Tibial nerve (tissue), 4 donors: ENCODE measurements around the gene ASIC3. TPM values are rescaled to one million over a fixed set of nuclear protein-coding genes. Genes with fewer than 3 reads are reported as not detected.
A peak's percentile ranks its signal among the peaks of the same experiment; 100 is the strongest.

Experiments used
- DNase-seq, 2 donors: peaks; one replicate each; pipeline ENCODE4 v3.0.0-alpha.2; 2019; ENCODE audit warnings: low spot score in 2 of 2
- H3K27ac ChIP-seq, 4 donors: fragments of 200-600 bp; sonication (generic) in 3 of 4; one replicate each; pipeline ENCODE4 v1.5.1; 2017 to 2019; ENCODE audit warnings: mild to moderate bottlenecking in 1 of 4
- H3K27me3 ChIP-seq, 2 donors: fragments of 200-600 bp; sonication (generic) in 1 of 2; one replicate each; pipeline versions ENCODE4 v1.5.1 to v1.6.0; 2017 to 2019
- H3K36me3 ChIP-seq, 3 donors: fragments of 200-600 bp; sonication (generic); one replicate each; pipeline ENCODE4 v1.5.1; 2018 to 2019
- H3K4me1 ChIP-seq, 4 donors: fragments of 200-600 bp; sonication (generic) in 3 of 4; one replicate each; pipeline ENCODE4 v1.5.1; 2017 to 2019
- H3K4me3 ChIP-seq, 4 donors: fragments of 200-600 bp; sonication (generic) in 3 of 4; one replicate each; pipeline ENCODE4 v1.5.1; 2017 to 2019; ENCODE audit warnings: mild to moderate bottlenecking in 1 of 4, moderate library complexity in 1 of 4
- H3K9me3 ChIP-seq, 4 donors: fragments of 200-600 bp; sonication (generic) in 3 of 4; one replicate each; pipeline ENCODE4 v1.5.1; 2017 to 2019
- EP300 ChIP-seq, 2 donors: sonication (generic); formaldehyde crosslinking; IDR thresholded peaks; one replicate each; pipeline ENCODE4 v1.6.1; 2017; ENCODE audit warnings: antibody characterized with exemption in 2 of 2, mild to moderate bottlenecking in 1 of 2
- POLR2A ChIP-seq, 2 donors: fragments of 450-650 bp; IDR thresholded peaks; one replicate each; pipeline ENCODE4 v1.6.1; 2017; ENCODE audit warnings: antibody characterized with exemption in 2 of 2, mild to moderate bottlenecking in 2 of 2, moderate library complexity in 2 of 2
- WGBS, 2 donors: methylation state at CpG; one replicate each; pipeline ENCODE4 v1.1.5; 2018; 5-methylcytosine and 5-hydroxymethylcytosine counted together
- total RNA-seq, 4 donors: library from RNA; depleted of rRNA; stranded (reverse); fragments of >200 nt; gene quantifications; one replicate each; pipeline ENCODE4 v1.1.0, GENCODE V29; 2016
- TF ChIP-seq, protein P1 (sequence below), 5 experiments: fragments of 200-600 bp in 3 of 5; fragments of 450-650 bp in 2 of 5; sonication (generic) in 3 of 5; IDR thresholded peaks; one replicate each; pipeline ENCODE4 v1.5.1; 2016 to 2019; ENCODE audit warnings: antibody characterized with exemption in 5 of 5, mild to moderate bottlenecking in 3 of 5, moderate library complexity in 2 of 5

Gene ASIC3
- total RNA-seq, 4 donors from 2014 or later = 1.7 to 6.0 (median 4.0) TPM

DNA sequence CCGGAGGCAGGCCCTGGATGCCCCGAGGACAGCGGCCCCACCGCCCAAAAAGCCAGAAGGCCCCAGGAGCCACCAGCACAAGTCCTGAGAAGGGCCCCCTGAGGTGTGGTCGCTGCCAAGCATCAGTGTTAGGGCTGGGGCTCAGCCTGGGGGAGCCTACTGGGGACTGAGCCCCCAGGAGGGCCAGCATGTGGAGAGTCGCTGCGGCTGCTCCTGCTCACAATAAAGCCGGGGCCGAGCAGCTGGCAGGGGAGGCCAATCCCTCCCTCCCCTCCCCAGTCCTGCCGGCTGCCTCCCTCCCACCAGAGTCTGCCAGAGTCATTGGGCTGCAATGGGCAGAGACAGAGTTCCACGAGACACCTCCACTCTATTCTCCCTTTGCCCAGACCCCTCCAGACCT, 3.1 kb upstream of the ASIC3 start:
- no peak overlapping the region for H3K4me3 ChIP-seq
- peaks cover 0 to 57% (median 0%) of the 10 kb centered on the region in 3 donors for H3K36me3 ChIP-seq
- no peaks in the 10 kb centered on the region for H3K9me3 ChIP-seq
- no peak overlapping the region for H3K27ac ChIP-seq
- peaks cover 0 to 16% (median 9%) of the 10 kb centered on the region in 4 donors for H3K4me1 ChIP-seq
- WGBS, 2 donors = 58 to 60% methylated on average over 3 to 7 of the region's 11 CpGs
- no peaks in the 10 kb centered on the region for H3K27me3 ChIP-seq
- TF ChIP-seq, protein P1, sequence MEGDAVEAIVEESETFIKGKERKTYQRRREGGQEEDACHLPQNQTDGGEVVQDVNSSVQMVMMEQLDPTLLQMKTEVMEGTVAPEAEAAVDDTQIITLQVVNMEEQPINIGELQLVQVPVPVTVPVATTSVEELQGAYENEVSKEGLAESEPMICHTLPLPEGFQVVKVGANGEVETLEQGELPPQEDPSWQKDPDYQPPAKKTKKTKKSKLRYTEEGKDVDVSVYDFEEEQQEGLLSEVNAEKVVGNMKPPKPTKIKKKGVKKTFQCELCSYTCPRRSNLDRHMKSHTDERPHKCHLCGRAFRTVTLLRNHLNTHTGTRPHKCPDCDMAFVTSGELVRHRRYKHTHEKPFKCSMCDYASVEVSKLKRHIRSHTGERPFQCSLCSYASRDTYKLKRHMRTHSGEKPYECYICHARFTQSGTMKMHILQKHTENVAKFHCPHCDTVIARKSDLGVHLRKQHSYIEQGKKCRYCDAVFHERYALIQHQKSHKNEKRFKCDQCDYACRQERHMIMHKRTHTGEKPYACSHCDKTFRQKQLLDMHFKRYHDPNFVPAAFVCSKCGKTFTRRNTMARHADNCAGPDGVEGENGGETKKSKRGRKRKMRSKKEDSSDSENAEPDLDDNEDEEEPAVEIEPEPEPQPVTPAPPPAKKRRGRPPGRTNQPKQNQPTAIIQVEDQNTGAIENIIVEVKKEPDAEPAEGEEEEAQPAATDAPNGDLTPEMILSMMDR (IDR thresholded peaks at IDR 0.05) = no peak
- TF ChIP-seq EP300 (IDR thresholded peaks at IDR 0.05) (no peak), POLR2A (IDR thresholded peaks at IDR 0.05) (no peak)
- no peak for DNase-seq

- Histone ChIP-seq H3K36me3 (peaks cover 0 to 53% (median 0%) of the 10 kb centered on the region in 3 donors), H3K4me3 (no peak overlapping the region), H3K27ac (no peak overlapping the region), H3K4me1 (peaks cover 0 to 20% (median 9%) of the 10 kb centered on the region in 4 donors), H3K9me3 (no peaks in the 10 kb centered on the region), H3K27me3 (no peaks in the 10 kb centered on the region)
- 75 to 80% methylated on average over 5 to 9 of the region's 9 CpGs for WGBS, 2 donors
- no peak for DNase-seq
- no peak for TF ChIP-seq EP300 (IDR thresholded peaks at IDR 0.05)
- TF ChIP-seq, protein P1 (IDR thresholded peaks at IDR 0.05) = no peak
- TF ChIP-seq POLR2A (IDR thresholded peaks at IDR 0.05) = no peak
These were observed 2.4 kb upstream of the ASIC3 start for GRCh38 chr7:151045967-151046366.

- no peaks in the 10 kb centered on the region for H3K27me3 ChIP-seq
- DNase-seq = no peak
- peak overlapping the region in 2 of 4 donors; percentile 34 to 70 for H3K27ac ChIP-seq
- H3K9me3 ChIP-seq = no peaks in the 10 kb centered on the region
- TF ChIP-seq, protein P1 (IDR thresholded peaks at IDR 0.05) = no peak
- no peak for TF ChIP-seq EP300 (IDR thresholded peaks at IDR 0.05)
- TF ChIP-seq POLR2A (IDR thresholded peaks at IDR 0.05) = no peak
- peaks cover 0 to 45% (median 0%) of the 10 kb centered on the region in 3 donors for H3K36me3 ChIP-seq
- WGBS, 2 donors = 28 to 37% methylated on average over 14 of the region's 14 CpGs
- H3K4me1 ChIP-seq = peaks cover 0 to 27% (median 12%) of the 10 kb centered on the region in 4 donors
- no peak overlapping the region for H3K4me3 ChIP-seq
These were observed 1.4 kb upstream of the ASIC3 start for GRCh38 chr7:151046603-151047573.

DNA sequence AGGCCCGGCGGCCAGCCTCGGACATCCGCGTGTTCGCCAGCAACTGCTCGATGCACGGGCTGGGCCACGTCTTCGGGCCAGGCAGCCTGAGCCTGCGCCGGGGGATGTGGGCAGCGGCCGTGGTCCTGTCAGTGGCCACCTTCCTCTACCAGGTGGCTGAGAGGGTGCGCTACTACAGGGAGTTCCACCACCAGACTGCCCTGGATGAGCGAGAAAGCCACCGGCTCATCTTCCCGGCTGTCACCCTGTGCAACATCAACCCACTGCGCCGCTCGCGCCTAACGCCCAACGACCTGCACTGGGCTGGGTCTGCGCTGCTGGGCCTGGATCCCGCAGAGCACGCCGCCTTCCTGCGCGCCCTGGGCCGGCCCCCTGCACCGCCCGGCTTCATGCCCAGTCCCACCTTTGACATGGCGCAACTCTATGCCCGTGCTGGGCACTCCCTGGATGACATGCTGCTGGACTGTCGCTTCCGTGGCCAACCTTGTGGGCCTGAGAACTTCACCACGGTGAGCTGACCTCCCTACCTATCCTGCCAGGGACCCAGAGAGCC, 656 bp downstream of the ASIC3 start:
- Histone ChIP-seq H3K4me3 (no peak overlapping the region), H3K9me3 (no peaks in the 10 kb centered on the region), H3K36me3 (peaks cover 0 to 45% (median 0%) of the 10 kb centered on the region in 3 donors), H3K4me1 (peaks cover 0 to 27% (median 12%) of the 10 kb centered on the region in 4 donors), H3K27me3 (peaks cover 0 to 6% of the 10 kb centered on the region in 2 donors), H3K27ac (no peak overlapping the region)
- DNase-seq = no peak
- 88 to 90% methylated on average over 35 to 37 of the region's 38 CpGs for WGBS, 2 donors
- no peak for TF ChIP-seq EP300 (IDR thresholded peaks at IDR 0.05)

- peaks cover 0 to 27% (median 12%) of the 10 kb centered on the region in 4 donors for H3K4me1 ChIP-seq
- H3K27me3 ChIP-seq = peaks cover 0 to 6% of the 10 kb centered on the region in 2 donors
- no peak overlapping the region for H3K27ac ChIP-seq
- DNase-seq = no peak
- WGBS, 2 donors = 4 to 7% methylated on average over 18 to 24 of the region's 50 CpGs
- H3K9me3 ChIP-seq = no peaks in the 10 kb centered on the region
- H3K36me3 ChIP-seq = peaks cover 0 to 40% (median 0%) of the 10 kb centered on the region in 3 donors
- no peak for TF ChIP-seq EP300 (IDR thresholded peaks at IDR 0.05)
- TF ChIP-seq, protein P1 (IDR thresholded peaks at IDR 0.05) = no peak
- TF ChIP-seq POLR2A (IDR thresholded peaks at IDR 0.05) = no peak
- peak overlapping the region in 1 of 4 donors; percentile 15 for H3K4me3 ChIP-seq
These were observed 2.8 kb downstream of the ASIC3 start for GRCh38 chr7:151051108-151051507.
